Measurements from ENCODE around the gene TNP1. TPM values are rescaled to one million over a fixed set of nuclear protein-coding genes. Genes with fewer than 3 reads are reported as not detected.

Gene TNP1
- total RNA-seq, 1 donor from 2014 or later: not detected

Other genes with a start within 250 kb of the TNP1 start
- gene IGFBP2, start 226.6 kb downstream of the TNP1 start, total RNA-seq (ENCODE audit: unreplicated experiment): 1,170 TPM
- gene IGFBP5, start 164.5 kb downstream of the TNP1 start, total RNA-seq (ENCODE audit: unreplicated experiment): 7.2 TPM

All from endothelial cell (in vitro differentiated cells).